ENCODE measurements around the gene PAM. TPM values are rescaled to one million over a fixed set of nuclear protein-coding genes. Genes with fewer than 3 reads are reported as not detected.

The PAM gene
- total RNA-seq: 162 and 167 TPM in 2 replicates

DNA sequence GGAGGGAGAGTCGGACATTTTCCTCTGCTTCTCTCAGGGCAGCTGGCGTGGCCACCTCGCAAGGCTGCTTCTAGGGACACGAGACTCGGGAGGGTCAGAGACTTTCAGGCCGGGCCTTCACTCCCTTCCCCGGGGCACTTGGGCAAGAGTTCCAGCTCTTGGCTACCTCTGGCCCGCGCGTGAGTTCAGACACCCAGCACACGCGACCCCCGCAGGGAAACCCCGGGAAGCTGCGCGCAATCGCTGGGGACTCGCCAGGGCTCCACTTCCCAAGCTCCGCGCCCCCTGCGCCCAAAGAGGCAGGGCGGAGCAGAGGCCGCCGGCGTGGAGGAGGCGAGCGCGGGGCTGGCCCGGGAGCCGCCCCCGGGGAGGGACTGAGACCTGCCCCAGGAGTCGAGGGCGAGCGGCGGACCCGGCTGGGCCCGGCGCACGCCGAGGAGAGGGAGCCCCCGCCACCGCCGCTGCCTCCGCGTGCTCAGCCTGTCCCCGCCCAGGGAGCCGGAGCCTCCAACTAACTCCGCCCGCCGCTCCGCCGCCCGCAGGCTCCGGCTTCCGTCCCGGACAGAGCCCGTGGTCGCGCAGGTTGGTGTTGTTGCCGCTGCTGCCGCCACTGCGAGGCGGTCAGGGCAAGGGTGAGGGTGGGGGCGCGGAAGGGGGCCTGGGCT is at the start of gene PAM:
Gene PAM, plus strand, starts transcription at position 539 of the 665 bp plus-strand sequence. CDS start 110,891 bp downstream, outside the sequence.

